PC-3 (cell line): ENCODE results near the gene MAD1L1.

Experiments used
- EZH2 ChIP-seq: fragments of 300-600 bp; sonication (generic); IDR thresholded peaks from one replicate; pipeline ENCODE4 v1.6.1; 2017; ENCODE audit warnings: antibody characterized with exemption, mild to moderate bottlenecking, low read length; ENCODE audit not compliant: unreplicated experiment
- EZH2phosphoT487 ChIP-seq: fragments of 300-600 bp; sonication (generic); IDR thresholded peaks from 2 replicates; pipeline ENCODE4 v1.6.1; 2018; ENCODE audit warnings: mild to moderate bottlenecking, antibody characterized with exemption, low read length, borderline replicate concordance
- TF ChIP-seq, protein P1 (sequence below): fragments of 300-600 bp; sonication (generic); conservative IDR thresholded peaks from 2 replicates; pipeline ENCODE4 v1.5.1; 2017; ENCODE audit warnings: antibody characterized with exemption, low read depth, mild to moderate bottlenecking, low read length

DNA sequence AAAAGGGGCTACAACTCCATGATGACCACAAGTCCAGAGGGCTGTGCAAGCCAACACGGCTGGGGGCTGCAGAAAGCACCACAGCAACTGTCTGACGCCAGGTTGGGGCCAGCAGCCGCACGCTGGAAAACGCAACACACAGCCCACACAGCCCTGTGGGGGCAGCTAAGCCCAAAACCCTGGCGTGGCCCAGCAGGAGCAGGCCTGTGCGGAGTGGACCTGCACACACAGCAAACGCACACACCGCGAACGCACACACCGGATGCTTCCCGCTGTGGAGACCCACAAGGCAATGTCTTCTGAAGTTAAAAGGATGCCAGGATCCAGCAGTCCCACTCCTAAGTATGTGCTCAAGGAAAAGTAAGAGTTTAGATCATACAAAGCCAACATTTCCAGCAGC lies 121.2 kb downstream of the MAD1L1 start:
- TF ChIP-seq, protein P1, sequence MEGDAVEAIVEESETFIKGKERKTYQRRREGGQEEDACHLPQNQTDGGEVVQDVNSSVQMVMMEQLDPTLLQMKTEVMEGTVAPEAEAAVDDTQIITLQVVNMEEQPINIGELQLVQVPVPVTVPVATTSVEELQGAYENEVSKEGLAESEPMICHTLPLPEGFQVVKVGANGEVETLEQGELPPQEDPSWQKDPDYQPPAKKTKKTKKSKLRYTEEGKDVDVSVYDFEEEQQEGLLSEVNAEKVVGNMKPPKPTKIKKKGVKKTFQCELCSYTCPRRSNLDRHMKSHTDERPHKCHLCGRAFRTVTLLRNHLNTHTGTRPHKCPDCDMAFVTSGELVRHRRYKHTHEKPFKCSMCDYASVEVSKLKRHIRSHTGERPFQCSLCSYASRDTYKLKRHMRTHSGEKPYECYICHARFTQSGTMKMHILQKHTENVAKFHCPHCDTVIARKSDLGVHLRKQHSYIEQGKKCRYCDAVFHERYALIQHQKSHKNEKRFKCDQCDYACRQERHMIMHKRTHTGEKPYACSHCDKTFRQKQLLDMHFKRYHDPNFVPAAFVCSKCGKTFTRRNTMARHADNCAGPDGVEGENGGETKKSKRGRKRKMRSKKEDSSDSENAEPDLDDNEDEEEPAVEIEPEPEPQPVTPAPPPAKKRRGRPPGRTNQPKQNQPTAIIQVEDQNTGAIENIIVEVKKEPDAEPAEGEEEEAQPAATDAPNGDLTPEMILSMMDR = no peak
- TF ChIP-seq EZH2 (no peak), EZH2phosphoT487 (no peak)
